Right forelimb (tissue), 1 donor: ENCODE measurements around the gene EGFLAM.
A peak's percentile ranks its signal among the peaks of the same experiment; 100 is the strongest.

ENCODE experiments used
- DNase-seq: peaks from one replicate; pipeline ENCODE4 v3.0.0-alpha.2; 2018

EGFLAM gene

DNA sequence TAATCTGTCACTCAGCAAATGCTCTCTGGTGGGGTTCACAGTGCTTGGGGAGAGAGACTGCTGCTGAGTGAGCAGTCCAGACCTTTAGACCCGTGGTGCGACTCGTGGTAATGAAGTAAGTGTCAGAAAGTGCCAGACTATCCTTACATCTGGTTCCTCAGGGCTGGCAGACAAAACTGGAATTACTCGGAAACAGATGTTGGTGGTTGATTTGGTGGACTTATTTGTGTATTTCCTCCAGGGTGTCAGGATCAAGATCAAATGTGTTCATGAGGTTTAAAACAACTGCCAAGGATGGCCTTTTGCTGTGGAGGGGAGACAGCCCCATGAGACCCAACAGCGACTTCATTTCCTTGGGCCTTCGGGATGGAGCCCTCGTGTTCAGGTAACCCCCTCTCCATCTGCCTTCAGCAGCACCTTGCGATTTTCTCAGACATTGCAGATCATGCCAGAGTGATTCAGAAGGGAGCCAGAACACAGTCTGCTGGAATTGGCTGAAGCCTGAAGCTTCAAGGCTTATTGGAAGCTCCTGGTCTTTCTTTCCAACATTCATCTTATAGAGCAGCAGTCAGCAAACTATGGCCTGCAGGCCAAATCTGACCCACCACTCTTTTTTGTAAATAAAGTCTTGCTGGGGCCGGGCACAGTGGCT, 192.8 kb downstream of the EGFLAM start:
- peak; percentile 56 for DNase-seq

DNA sequence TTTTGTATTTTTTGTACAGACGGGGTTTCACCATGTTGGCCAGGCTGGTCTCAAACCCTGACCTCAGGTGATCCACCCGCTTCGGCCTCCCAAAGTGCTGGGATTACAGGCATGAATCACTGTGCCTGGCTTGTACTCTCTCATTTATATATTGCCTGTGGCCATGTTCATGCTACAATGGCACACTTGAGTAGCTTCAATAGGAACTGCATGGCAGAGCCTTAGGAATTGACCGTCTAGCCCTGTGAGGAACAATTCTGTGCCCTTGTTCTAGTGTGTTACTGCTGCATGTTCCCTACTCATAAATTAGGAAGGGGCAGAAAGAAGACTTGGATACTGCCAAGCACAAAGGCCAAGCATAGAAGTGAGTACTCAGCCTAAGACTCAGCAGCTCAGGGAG, 193.8 kb downstream of the EGFLAM start:
- no peak for DNase-seq

DNA sequence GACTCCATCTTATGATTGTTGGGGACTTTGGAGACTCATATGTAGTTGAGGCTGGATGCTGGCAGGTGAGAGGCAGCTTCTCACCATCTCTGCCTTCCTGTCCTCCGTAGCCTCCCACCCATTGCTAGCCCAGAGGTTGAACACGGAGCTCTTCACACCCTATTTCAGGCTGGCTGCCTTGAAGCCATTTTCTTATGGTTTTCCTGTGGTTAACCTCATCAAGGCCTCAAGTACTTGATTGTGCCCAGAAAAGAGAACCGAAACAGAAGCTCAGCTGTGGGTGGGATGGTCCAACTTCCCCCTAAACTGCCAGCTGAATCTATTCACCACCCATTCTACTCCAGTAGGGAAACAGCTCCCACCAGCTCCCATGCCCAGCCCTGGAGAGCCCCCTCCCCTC, 195.1 kb downstream of the EGFLAM start:
- no peak for DNase-seq

DNA sequence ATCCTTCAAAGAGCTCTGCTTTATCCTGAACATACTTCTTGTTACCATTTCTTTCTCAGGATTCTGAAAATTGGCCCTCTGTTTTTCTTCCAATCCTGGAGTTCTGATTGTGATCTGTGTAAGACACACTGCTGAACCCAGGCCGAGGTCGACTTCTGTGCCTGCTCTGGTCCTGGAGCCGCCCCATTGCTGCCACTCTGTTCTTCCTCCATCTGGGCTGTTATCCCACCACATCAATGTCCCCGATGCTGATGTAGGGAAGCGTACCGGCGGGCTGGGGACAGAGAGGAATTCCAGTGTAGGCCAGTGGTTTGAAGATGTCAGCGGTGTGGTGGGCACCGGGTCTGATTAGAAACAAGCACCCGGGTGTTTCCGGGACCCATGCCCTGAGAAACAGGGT, 195.6 kb downstream of the EGFLAM start:
- DNase-seq, result no peak

DNA sequence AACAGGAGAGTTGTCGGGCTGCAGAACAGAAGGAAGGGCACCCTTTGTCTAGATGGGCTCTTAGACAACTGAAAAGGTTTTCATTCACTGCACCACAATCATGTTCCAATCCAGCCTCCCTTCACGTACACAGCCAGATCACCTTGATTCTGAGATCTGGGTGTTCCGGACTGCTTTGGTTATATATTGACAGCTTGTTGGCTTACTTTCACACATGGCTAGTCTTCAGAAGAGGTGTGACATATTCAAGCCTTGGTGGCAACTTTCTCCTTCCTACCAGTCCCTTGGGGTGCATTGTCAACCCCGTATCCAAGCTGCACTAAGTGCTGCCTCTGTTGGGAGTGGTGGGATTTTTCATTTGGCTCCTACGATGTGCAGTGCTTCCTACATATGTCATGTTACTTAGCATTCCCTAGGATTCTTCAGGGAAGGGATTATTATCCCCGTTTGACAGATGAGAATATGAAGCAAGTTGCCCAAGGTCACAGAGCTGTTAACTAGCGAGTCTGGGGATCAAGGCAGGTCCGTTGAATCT, 197.5 kb downstream of the EGFLAM start:
- DNase-seq, result no peak

DNA sequence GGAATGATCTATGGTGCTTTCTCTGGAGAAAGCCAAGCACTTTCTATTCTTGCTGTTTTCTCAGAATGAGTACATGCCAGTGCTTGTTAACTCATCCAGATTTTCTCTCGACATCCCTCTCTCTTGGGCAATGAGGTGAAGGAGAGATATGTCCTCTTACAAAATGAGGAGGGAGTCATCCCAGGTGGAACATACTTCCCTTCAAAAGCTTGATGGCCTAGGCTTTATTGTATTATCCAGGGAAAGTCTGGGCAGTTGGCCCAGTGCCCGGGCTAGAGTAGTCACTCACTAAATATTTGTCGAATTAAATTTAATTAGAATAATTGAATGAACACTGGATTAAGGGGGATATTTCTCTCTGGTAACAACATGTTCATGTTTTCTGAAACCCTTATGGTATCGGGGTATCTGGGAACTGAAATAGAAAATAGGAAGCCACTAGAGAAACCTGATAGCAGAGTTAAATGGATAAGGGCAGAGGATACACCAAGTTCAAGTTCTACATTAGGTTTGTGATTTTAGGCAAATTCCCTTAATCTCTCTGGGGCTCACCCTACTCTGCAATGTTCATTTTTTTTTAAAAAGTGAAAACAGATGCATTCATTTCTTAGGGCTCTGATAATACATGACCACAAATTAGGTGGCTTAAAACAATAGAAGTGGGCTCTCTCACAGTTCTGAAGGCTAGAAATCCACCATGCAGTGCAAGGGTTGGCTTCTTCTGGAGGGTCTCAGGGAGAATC, 198.5 kb downstream of the EGFLAM start:
- DNase-seq, result no peak

DNA sequence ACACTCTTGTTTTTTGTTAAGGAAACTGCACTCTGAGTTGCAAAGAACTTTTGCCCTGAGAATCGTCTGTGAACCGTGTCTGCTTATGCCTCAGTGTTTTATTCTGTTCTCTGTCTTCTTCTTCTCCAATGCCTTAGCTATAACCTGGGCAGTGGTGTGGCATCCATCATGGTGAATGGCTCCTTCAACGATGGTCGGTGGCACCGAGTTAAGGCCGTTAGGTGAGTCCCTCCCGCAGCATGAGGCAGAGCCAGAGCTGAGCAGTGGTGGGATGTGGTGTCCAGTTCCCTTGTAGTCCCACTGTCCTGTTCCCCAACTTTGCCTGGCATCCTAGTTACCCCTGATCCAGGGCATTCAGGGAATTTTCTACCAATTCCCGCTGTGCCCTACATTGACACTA, 199.8 kb downstream of the EGFLAM start:
- no peak for DNase-seq

DNA sequence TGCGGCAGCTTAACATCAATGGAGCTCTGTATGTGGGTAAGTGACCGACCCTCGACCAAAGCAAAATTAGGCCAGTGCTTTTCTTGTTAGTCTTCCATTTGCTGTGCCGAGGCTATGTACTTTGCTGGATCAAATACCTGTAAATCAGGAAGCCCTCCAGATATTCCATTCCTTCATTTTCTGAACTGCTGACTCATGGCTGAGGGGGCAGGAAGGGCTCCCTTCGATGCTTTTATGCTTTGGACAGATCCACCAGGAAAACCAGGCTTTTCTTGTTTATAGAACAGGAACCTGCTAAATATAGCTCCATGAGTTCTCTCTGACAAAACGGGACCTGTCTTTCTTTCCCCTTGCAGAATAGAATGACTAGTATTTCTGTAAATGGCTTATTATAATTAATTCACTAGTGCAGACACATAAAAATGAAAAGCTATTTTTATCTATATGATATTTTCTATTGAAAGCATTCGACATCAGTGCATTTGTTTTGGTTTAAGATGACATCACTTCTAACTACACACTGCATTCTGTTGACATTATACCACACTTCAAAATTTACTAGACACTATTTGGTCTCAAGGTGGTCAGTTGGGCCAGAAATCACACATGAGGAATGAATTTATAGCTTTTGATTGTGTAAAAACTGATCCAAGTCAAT, 204.7 kb downstream of the EGFLAM start:
- no peak for DNase-seq

DNA sequence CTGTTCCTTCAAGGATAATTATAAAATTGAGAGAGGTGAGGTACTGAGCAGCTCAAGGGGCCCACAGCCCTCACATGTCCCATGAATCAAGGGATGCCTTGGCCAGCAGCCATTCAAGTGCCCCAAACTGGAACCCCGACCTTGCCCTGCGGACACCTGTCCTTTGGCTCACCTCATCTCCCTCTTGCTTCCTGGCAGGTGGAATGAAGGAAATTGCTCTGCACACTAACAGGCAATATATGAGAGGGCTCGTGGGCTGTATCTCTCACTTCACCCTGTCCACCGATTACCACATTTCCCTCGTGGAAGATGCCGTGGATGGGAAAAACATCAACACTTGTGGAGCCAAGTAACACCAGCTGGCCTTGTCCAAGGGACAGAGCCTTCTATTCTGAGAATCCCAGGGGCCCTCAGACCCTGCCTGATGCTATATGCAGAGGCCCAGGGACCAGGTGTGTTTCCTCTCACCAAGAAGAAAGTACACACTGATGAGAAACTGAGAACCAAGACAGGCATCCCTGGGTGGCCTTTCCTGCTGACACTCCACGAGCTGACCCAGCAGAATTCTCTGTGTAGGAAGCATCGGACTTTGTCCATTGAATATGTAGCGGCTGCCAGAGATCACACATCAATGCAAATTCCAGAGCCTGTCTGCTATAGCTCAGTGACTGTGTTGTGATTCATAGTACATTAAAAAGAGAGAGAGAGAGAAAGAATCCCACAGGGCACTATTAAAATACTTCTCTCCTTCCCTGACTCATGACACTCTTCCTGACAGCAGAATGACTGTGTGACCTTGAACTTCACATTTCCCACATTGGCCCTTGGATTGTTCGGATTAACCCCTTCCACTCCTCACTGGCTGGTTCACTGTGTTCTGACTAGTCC, 205.5 kb downstream of the EGFLAM start:
- peak; percentile 62 for DNase-seq

DNA sequence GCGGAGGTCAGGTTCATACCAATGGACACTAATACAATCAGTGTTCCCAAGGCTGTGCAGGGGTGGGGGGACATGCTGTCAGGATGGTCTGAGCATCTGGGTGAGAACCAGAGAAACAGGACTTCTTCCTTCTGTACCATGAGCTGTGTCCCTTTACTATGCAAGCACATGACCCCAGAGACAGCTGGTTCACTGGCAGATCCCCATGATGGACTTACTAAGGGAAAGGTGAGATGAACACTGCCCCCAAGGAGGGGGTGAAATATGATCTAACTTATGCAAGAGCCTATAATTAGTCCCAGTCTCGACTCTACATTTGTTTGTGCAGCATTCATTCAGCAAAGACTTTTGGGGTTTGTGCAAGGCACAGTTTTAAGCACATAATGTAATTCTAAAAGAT, 206.7 kb downstream of the EGFLAM start:
- no peak for DNase-seq

DNA sequence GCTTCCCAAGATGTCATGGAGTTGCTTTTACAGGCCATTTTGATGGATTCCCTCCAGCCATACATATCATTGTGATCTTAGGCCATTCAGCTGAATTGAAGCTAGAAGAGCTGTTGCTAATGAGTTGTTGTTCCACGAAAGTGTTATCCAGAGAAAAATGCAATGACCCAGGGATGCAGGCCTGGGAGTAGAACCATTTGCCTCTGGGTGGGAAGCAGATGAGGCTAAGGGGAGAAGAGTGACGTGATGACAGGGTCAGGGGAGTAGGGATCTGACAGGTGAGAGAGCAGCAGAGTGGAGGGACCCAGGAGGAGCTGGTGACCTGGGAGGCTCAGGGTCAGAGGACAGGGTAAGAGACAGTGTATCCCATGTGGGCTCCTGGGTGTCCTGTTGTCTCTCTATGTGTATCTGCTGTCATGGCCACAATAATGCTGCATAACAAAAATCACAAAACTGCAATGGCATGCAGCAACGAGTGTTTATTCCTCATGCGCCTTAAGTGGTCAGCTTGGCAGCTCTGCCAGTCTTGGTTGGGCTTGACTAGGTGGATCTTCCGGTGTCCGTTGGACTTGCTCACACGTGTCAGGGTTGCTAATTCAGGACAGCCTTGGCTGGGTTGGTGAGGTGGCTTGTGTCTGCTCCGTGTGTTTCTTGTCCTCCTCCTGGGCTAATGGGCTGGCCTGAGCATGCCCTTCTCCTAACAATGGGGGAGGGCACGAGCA, 207.5 kb downstream of the EGFLAM start:
- DNase-seq, result no peak

DNA sequence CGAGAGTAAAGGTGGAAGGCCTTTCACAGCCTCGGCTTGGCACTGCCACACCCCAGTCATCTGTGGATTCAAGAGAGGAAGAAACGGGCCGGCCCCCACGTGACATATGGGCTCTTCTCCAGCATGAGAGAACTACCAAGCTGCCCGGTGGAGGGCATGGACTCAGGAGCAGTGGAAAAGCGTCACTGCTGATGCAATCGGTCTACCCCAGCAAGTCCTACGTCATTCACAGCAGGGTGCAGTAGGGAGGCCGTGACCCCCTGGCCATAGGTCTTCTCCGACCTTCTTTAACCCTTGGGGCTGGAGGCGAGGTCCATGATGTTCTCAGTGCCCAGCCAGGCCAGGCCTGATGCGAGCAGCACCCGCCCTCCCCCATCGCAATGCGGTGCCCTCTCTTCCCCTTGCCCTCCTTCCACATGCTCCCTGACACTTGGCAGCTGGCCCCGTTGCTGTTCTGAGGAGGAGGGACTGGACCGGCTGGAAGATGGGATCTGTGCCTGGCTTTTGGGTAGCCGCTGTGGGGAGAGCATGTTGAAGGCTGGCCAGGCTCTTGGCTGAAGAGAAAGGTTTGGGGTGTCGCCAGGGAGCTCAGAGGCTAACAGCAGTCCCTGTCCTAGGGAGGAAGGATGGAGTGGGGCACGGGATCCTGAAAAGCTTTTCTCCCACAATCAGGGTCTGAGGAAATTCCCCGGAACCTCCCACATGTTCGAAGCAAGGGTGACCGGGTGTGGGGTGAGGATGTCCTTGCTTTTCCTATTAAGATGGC, 208.2 kb downstream of the EGFLAM start:
- peak; percentile 59 for DNase-seq

DNA sequence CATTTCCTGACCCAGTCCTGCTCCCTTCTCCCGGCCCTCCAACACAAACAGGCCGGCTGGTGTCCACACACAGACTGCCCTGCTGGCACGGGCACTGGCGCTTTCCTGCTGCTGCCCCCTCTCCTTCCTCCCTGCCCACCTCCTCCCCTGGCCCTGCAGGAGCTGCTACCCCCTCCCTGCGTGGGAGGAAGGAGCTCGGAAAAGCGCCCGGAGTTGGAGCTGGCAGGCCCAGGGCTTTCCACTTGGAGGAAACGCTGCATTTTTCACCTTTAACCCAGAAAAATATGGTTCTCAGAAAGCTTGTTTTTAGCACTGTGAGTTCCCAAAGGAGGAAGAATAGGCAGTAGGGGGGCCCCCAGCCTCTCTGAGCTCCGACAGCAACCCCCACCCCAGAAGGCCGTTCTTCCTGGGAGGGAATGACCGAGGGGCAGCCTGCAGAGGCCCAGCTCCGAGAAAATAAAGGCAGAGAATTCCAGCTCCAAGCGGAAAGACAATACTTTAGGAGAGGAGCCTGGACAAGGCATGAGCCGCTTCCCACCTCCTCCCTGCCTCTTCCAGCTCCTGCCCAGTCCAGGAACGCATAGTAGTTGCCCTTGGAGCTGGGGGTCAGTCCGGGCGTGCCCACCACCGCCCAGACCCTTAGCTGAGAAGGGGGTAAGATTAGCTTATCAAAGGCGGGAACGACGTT, 209.1 kb downstream of the EGFLAM start:
- DNase-seq, result peak; percentile 84

DNA sequence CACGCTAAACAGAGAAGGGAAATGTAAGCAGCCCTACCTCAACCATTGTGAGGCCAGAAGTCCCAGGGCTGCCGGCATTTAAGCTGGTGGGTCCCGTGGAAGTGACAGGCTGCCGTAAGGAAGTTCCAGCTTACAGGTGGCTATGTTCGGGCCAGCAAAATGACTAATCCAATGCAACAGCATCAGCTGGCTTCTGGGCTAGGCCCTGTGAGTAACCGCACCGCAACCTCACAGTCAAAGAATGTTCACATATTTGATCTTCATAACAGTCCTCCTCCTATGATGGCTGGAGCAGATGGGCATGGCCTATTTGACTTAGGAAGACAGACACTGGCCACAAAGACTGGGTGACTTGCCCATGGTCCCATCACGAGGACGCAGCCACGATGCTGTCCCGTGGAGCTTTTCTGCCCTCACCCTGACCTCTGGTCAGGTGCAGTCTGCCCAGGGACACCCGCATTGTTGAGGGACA, 209.9 kb downstream of the EGFLAM start:
- no peak for DNase-seq

DNA sequence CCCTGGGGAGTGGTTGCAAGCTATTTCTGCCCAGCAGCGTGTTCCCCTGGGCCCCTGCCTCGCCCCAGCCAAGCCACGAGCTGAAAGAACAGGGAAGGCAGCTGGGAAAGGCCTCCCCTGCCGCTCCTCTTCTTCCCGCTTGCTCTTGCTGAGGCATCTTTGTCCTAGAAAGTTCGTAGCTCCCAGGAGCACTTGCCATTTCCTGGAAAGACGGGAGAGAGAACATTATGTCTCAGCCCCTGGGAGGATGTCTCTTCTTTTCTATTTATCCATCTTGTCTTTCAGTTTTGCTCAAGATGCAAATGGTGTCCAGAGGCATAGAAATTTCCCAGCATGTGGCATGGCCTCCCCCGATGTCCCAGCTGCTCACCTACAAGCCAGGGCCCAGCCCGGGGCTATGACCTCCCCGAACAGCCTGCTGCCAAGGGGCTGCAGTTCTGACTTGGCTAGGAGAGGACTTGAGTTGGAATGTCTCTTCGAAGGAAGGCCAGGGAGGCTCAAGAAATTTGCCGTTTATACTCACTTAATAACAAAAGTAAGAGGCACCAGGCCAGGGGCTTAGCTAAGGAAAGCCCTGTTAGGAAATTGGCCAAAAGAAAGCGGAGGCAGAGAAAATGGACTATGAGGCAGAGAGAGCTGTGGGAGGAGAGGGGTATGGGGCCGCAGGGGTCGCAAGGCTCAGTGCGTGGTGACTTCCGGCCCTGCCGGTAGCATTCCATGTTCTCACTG, 210.8 kb downstream of the EGFLAM start:
- peak; percentile 80 for DNase-seq

DNA sequence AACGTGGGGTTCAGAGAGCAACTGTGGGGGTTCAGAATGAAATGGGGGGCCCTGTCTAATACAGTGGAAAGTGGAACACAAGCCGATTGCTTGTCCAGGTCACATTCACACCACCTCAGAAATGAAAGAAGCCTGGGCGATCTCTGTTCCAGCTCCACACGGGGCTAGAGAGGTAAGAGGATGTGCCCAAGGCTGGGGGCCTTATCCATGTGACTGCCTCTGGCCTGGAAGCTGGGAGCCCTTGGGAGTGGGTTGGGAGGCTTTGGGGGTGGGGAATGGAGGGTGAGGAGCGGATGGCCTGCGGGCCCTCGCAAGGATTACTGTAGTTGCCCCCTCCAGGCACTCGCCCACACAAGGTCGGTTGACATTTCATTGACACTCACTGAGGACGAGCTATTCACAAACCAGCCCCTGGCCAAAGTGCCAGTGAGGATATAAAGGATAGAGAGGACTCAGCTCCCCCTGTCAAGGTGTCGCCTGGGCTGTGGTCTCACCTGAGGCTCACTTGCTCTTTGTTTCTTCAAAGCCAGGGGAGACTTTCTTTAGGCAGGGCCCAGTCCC, 211.4 kb downstream of the EGFLAM start:
- no peak for DNase-seq

DNA sequence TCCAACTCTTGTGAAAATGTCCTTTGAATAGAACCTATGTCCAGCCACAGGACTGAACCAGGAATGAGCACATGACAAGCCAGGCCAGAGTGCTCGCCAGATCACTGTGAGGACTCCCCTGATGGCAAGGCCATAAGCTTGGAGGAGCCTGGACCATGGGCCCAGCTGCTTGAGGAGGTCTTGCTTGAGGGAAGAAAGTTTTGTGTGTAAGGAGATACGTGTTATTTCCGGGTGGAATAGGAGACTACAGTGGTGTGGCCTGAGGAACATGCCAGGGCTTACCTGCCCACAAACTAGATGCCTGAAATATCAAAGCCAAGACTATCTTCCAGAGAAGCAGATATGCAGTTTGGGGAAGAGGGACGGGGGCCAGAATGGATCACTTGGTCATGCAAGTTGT, 213.3 kb downstream of the EGFLAM start:
- no peak for DNase-seq

DNA sequence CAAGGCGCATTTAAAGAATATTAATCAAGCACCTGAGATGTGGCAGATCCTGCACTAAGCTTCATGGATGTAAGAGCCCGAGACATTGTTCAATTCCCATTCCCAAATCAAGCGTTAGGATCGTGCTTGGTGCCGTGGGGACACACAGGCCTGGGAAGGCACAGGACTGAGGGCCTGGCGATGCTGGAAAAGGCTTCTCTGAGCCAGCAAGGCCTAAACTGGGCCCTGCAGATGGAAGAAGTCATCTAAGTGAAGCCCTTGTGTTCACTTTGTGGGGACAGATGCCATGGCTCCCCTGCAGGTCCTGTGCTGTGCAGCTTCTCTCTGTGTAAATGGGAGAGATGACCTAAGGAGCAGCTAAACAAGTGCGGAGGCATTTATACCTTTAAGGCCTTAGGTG, 214.2 kb downstream of the EGFLAM start:
- no peak for DNase-seq

DNA sequence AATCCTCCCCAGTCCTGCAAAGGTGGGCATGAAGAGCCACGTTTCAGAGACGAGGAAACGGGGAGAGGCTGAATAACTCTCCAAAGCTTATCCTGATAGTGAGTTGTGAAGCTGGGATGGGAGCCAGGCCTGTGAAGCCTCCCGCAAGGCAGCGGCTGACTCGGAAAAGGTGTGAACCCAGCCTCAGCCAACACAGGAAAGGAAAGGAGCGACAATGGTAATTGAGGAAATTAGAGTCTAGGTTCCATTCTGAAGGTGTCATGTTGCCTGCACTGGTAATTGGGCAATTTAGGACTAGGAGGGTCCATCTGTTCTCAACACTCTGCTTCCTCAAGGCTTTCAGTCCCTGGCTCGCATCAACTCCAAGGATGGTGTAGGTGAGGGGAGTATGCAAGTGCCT, 214.6 kb downstream of the EGFLAM start:
- no peak for DNase-seq

DNA sequence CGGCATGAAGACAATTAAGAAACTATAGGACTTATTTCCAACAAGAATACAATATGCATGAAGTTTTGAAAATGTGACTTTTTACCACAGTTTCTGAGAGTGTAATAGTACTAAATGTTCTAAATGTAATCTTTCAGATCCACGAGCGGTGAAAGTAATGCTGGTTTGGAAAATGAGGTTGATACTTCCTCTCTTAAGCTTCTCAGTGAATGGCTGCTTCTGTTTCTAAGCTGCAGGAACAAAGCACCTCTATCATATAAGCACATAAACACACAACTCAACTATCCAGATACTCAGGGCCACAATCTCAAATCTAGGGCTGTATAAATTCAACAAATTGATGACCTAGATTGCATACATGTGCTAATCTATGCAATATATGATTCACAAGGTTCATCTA, 219.8 kb downstream of the EGFLAM start:
- DNase-seq, result no peak
